Mesenteric fat pad (tissue), 1 donor: ENCODE results near the gene KEL. TPM values are rescaled to one million over a fixed set of nuclear protein-coding genes. Genes with fewer than 3 reads are reported as not detected.

Experiments used
- DNase-seq: peaks from one replicate; pipeline ENCODE4 v3.0.0-alpha.2; 2020; ENCODE audit warnings: low spot score
- total RNA-seq: library from RNA; stranded (reverse); fragmentation: NEBNext Ultra II Directional; extraction: Animal tissue kit (Norgen Biotek cat#: 25700); gene quantifications from one replicate; pipeline ENCODE4 v1.2.1, GENCODE V29; 2021
- donor health status: DM: yes; HTN: yes; CAD: no.

Gene KEL
- total RNA-seq, 1 donor from 2014 or later = not detected

GRCh38 chr7:142932386-142933091, 29.6 kb downstream of the KEL start:
- no peak for DNase-seq

GRCh38 chr7:142930126-142930730, 31.9 kb downstream of the KEL start:
- no peak for DNase-seq

GRCh38 chr7:142927949-142928348, 34.2 kb downstream of the KEL start:
- no peak for DNase-seq

- no peak for DNase-seq
These were observed 34.9 kb downstream of the KEL start for GRCh38 chr7:142927085-142927745.

- no peak for DNase-seq
These were observed 36.8 kb downstream of the KEL start for GRCh38 chr7:142925413-142925812.

- DNase-seq = no peak
These were observed 38.8 kb downstream of the KEL start for GRCh38 chr7:142923391-142923790.

- DNase-seq = no peak
These were observed 42.5 kb downstream of the KEL start for GRCh38 chr7:142919656-142920055.

GRCh38 chr7:142918901-142919300, 43.3 kb downstream of the KEL start:
- DNase-seq = no peak

- no peak for DNase-seq
These were observed 44.7 kb downstream of the KEL start for GRCh38 chr7:142917447-142917846.

- no peak for DNase-seq
These were observed 45.7 kb downstream of the KEL start for GRCh38 chr7:142916508-142916907.

GRCh38 chr7:142915315-142915714, 46.8 kb downstream of the KEL start:
- no peak for DNase-seq

GRCh38 chr7:142914121-142914520, 48.0 kb downstream of the KEL start:
- no peak for DNase-seq

GRCh38 chr7:142913566-142913965, 48.6 kb downstream of the KEL start:
- no peak for DNase-seq

- DNase-seq = no peak
These were observed 49.1 kb downstream of the KEL start for GRCh38 chr7:142913051-142913450.

GRCh38 chr7:142910481-142910880, 51.7 kb downstream of the KEL start:
- DNase-seq = no peak

GRCh38 chr7:142910031-142910433, 52.1 kb downstream of the KEL start:
- DNase-seq = no peak

GRCh38 chr7:142908921-142909890, 53.0 kb downstream of the KEL start:
- no peak for DNase-seq

- DNase-seq = no peak
These were observed 53.9 kb downstream of the KEL start for GRCh38 chr7:142908290-142908689.

GRCh38 chr7:142906643-142907042, 55.5 kb downstream of the KEL start:
- DNase-seq = no peak

GRCh38 chr7:142905759-142906158, 56.4 kb downstream of the KEL start:
- no peak for DNase-seq

- DNase-seq = no peak
These were observed 58.0 kb downstream of the KEL start for GRCh38 chr7:142904128-142904527.
